K562 (cell line): ENCODE measurements around the gene OTOG. TPM values are rescaled to one million over a fixed set of nuclear protein-coding genes. Genes with fewer than 3 reads are reported as not detected.

Source experiments
- ATAC-seq: fragments of 200-7000 bp; cut with Tn5 transposase; 3 replicates; pipeline ENCODE4 v1.9.1; 2020; ENCODE audit warnings: moderate library complexity
- BruUV-seq: library from RNA; stranded (reverse); fragments of 400-500 nt; replicated peaks from 2 replicates; lab custom pipeline; 2021; lab: Mats Ljungman, UMichigan
- CTCF ChIA-PET: fragments of 300-600 bp; formaldehyde crosslinking; extraction: SDS; loops from one replicate; lab custom pipeline; 2021; ENCODE audit warnings: low intra/inter-chr PET ratio; lab: Yijun Ruan, JAX
- POLR2A ChIA-PET: fragments of 300-600, 350-650 bp; sonication (Branson Sonifier 250); formaldehyde crosslinking; extraction: SDS; loops from one replicate; lab custom pipeline; 2021; ENCODE audit warnings: antibody characterized with exemption, inconsistent platforms; lab: Yijun Ruan, JAX
- DNase-seq, 4 experiments: peaks; one replicate each; pipeline versions ENCODE4 v3.0.0 to v3.0.0-alpha.2; 2011 to 2018; ENCODE audit warnings: low spot score in 3 of 4, mixed read lengths in 3 of 4; ENCODE audit errors: extremely low read depth in 1 of 4
- FAIRE-seq: peaks from 2 replicates; lab custom pipeline; 2011; peaks lifted over from hg19 to GRCh38; lab: Jason Lieb, UNC
- H2AFZ ChIP-seq: 2 replicates; pipeline ENCODE4 v1.6.0; 2011; ENCODE audit warnings: low read depth, low read length, control low read depth, inconsistent platforms
- H3K27ac ChIP-seq: fragments of 200-600 bp; 3 replicates; pipeline ENCODE4 v1.8.0; 2011; ENCODE audit warnings: low read depth, mild to moderate bottlenecking, control low read depth, inconsistent platforms, low read length, moderate library complexity, mixed read lengths; ENCODE audit errors: extremely low read depth
- H3K27me3 ChIP-seq, 2 experiments: fragments of 300-600 bp in 1 of 2; 2 replicates in 1 of 2; 3 replicates in 1 of 2; pipeline versions ENCODE4 v1.6.0 to v1.8.0; 2011; ENCODE audit warnings: inconsistent platforms in 2 of 2, low read length in 2 of 2, mild to moderate bottlenecking in 1 of 2, mixed read lengths in 1 of 2, moderate library complexity in 1 of 2; ENCODE audit not compliant: control insufficient read depth in 2 of 2, insufficient read depth in 2 of 2
- H3K36me3 ChIP-seq: fragments of 300-600 bp; 3 replicates; pipeline ENCODE4 v1.8.0; 2011; ENCODE audit warnings: mild to moderate bottlenecking, low read length, inconsistent platforms; ENCODE audit not compliant: control insufficient read depth, insufficient read depth
- H3K4me1 ChIP-seq, 2 experiments: fragments of 200-600 bp in 1 of 2; replicated peaks in 1 of 2; 2 replicates in 1 of 2; 3 replicates in 1 of 2; pipeline versions ENCODE4 v1.5.1 to v1.8.0; 2011; ENCODE audit warnings: inconsistent platforms in 2 of 2, low read length in 2 of 2, mild to moderate bottlenecking in 1 of 2, mixed read lengths in 1 of 2, moderate library complexity in 1 of 2; ENCODE audit not compliant: control insufficient read depth in 2 of 2, insufficient read depth in 2 of 2
- H3K4me2 ChIP-seq: 2 replicates; pipeline ENCODE4 v1.6.1; 2011; ENCODE audit warnings: low read length, control low read depth, inconsistent platforms, mixed read lengths; ENCODE audit not compliant: insufficient read depth
- H3K4me3 ChIP-seq: fragments of 200-600 bp; sonication (generic), shearing (Covaris generic); 2 replicates; pipeline ENCODE4 v1.5.1; 2016; ENCODE audit warnings: control low read depth, inconsistent platforms
- H3K79me2 ChIP-seq: fragments of 200-600 bp; 3 replicates; pipeline ENCODE4 v1.8.0; 2011; ENCODE audit warnings: low read length, inconsistent platforms; ENCODE audit not compliant: control insufficient read depth, insufficient read depth
- H3K9ac ChIP-seq, 2 experiments: 2 replicates each; pipeline versions ENCODE4 v1.6.0 to v1.6.1; 2011; ENCODE audit warnings: low read depth in 2 of 2, low read length in 2 of 2, control low read depth in 1 of 2, inconsistent platforms in 1 of 2, mild to moderate bottlenecking in 1 of 2, mixed read lengths in 1 of 2; ENCODE audit not compliant: insufficient read depth in 1 of 2
- H3K9me1 ChIP-seq: one replicate; pipeline ENCODE4 v1.6.0; 2011; ENCODE audit warnings: inconsistent platforms, mild to moderate bottlenecking, low read length, moderate library complexity; ENCODE audit not compliant: control insufficient read depth, insufficient read depth
- H3K9me3 ChIP-seq: replicated peaks from 2 replicates; pipeline ENCODE4 v1.5.1; 2011; ENCODE audit warnings: low read depth, low read length, inconsistent platforms; ENCODE audit not compliant: control insufficient read depth, insufficient read depth
- H4K20me1 ChIP-seq: replicated peaks from 2 replicates; pipeline ENCODE4 v1.6.1; 2011; ENCODE audit warnings: low read length, inconsistent platforms, mixed read lengths; ENCODE audit not compliant: control insufficient read depth, insufficient read depth
- ARID1B ChIP-seq: fragments of 450-650 bp; IDR thresholded peaks from 2 replicates; pipeline ENCODE4 v1.6.1; 2016; ENCODE audit warnings: antibody characterized with exemption, mild to moderate bottlenecking, inconsistent platforms
- CBX1 ChIP-seq: sonication (generic); IDR thresholded peaks from 2 replicates; pipeline ENCODE4 v1.6.1; 2016; ENCODE audit warnings: antibody characterized with exemption, low read depth, mild to moderate bottlenecking
- CC2D1A ChIP-seq: fragments of 450-650 bp; IDR thresholded peaks from 2 replicates; pipeline ENCODE4 v1.6.1; 2017; ENCODE audit warnings: mild to moderate bottlenecking
- CEBPG ChIP-seq, 3 experiments: fragments of 200-800 bp in 1 of 3; sonication (Bioruptor generic) in 1 of 3; sonication (generic) in 1 of 3; formaldehyde crosslinking in 1 of 3; IDR thresholded peaks in 2 of 3; conservative IDR thresholded peaks in 1 of 3; 2 replicates each; pipeline versions ENCODE4 v1.6.1 to v1.8.0; 2016 to 2022; ENCODE audit warnings: missing compliant biosample characterization in 2 of 3, missing genetic modification characterization in 2 of 3, mild to moderate bottlenecking in 1 of 3, missing genetic modification reagents in 1 of 3
- GATAD2A ChIP-seq: fragments of 450-650 bp; IDR thresholded peaks from 2 replicates; pipeline ENCODE4 v1.6.1; 2017
- NBN ChIP-seq: fragments of 450-650 bp; IDR thresholded peaks from 2 replicates; pipeline ENCODE4 v1.6.1; 2016; ENCODE audit warnings: low read depth, mild to moderate bottlenecking
- PHB ChIP-seq: fragments of 250-450 bp; sonication (Bioruptor Pico); IDR thresholded peaks from 2 replicates; pipeline ENCODE4 v1.5.0; 2021
- PTRF ChIP-seq: fragments of 450-650 bp; IDR thresholded peaks from 2 replicates; pipeline ENCODE4 v1.6.1; 2016; ENCODE audit warnings: mild to moderate bottlenecking, missing genetic modification characterization, missing compliant biosample characterization
- PYGO2 ChIP-seq: fragments of 450-650 bp; IDR thresholded peaks from 2 replicates; pipeline ENCODE4 v1.6.1; 2016; ENCODE audit warnings: mild to moderate bottlenecking, missing genetic modification characterization, moderate library complexity, missing compliant biosample characterization
- TEAD4 ChIP-seq, 2 experiments: sonication (generic) in 1 of 2; formaldehyde crosslinking in 1 of 2; IDR thresholded peaks; 2 replicates each; pipeline versions ENCODE4 v1.6.1 to v1.8.0; 2012 to 2022; ENCODE audit warnings: borderline replicate concordance in 1 of 2, inconsistent platforms in 1 of 2, low read length in 1 of 2, mild to moderate bottlenecking in 1 of 2, missing genetic modification reagents in 1 of 2
- TGIF2 ChIP-seq: sonication (generic); formaldehyde crosslinking; IDR thresholded peaks from 2 replicates; pipeline ENCODE4 v1.8.1; 2022; ENCODE audit warnings: mild to moderate bottlenecking, missing genetic modification reagents, moderate library complexity
- ZKSCAN1 ChIP-seq: fragments of 150-350 bp; IDR thresholded peaks from 2 replicates; pipeline ENCODE4 v1.6.1; 2016; ENCODE audit warnings: low read depth, low read length
- ZNF124 ChIP-seq: sonication (generic); formaldehyde crosslinking; IDR thresholded peaks from 2 replicates; pipeline ENCODE4 v1.8.1; 2022; ENCODE audit warnings: missing genetic modification reagents
- ZNF384 ChIP-seq: IDR thresholded peaks from 2 replicates; pipeline ENCODE4 v1.6.1; 2012; ENCODE audit warnings: low read depth, low read length, improper control_type of control experiment
- WGBS: fragments of 100-300 bp; shearing (Covaris generic); methylation state at CpG from one replicate; pipeline ENCODE4 v1.1.6; 2016; ENCODE audit warnings: low coverage, mixed read lengths; ENCODE audit not compliant: insufficient coverage; ENCODE audit errors: missing lambda C conversion rate; 5-methylcytosine and 5-hydroxymethylcytosine counted together
- in situ Hi-C: fragments of 300-500 bp; cut with MboI; formaldehyde crosslinking; loops from 4 replicates; pipeline ENCODE4 v1.15.0; 2018; ENCODE audit warnings: inconsistent platforms, mixed read lengths
- intact Hi-C: fragments of 100-400 bp; cut with micrococcal nuclease; formaldehyde crosslinking; loops from 2 replicates; pipeline ENCODE4 v1.14.2; 2022
- polyA plus RNA-seq, 8 experiments: library from polyadenylated mRNA; depleted of rRNA in 4 of 8; stranded (reverse) in 5 of 8; unstranded in 3 of 8; fragments of >200 nt; fragmentation: Nextera tagmentation in 2 of 8; fragmentation: Illumina TruSeq in 1 of 8; extraction: Ambion mirVana in 2 of 8; extraction: Trizol in 1 of 8; gene quantifications; 2 replicates each; pipeline versions ENCODE4 v1.2.1 to v1.2.3, GENCODE V29; 2011 to 2014; ENCODE audit warnings: inconsistent platforms in 1 of 8, missing spikeins in 1 of 8
- total RNA-seq, 7 experiments: library from RNA; depleted of rRNA in 6 of 7; stranded (reverse); fragments of >200 nt in 6 of 7; fragmentation: Illumina TruSeq in 2 of 7; extraction: Trizol in 2 of 7; gene quantifications; 2 replicates each; pipeline versions ENCODE4 v1.2.1 to v1.2.3, GENCODE V29; 2011 to 2021; ENCODE audit warnings: low replicate concordance in 1 of 7

OTOG gene
- total and polyA plus RNA-seq, 9 of the 15 experiments (the other 6 are each of a cell fraction or from before 2014, with no cell fraction given) = not detected

GRCh38 chr11:17527628-17527995 is 19.4 kb upstream of the OTOG start:
- H3K4me1 ChIP-seq = peaks cover 0 to 5% of the 10 kb centered on the region in 2 experiments; a peak in 3 of 5 replicates
- H3K4me3 ChIP-seq = no peak overlapping the region
- TF ChIP-seq ZNF384 (no peak), ZKSCAN1 (no peak), CBX1 (no peak), GATAD2A (no peak), PTRF (tag) (no peak), NBN (no peak), TGIF2 (no peak), ZNF124 (CRISPR knock-in tag) (no peak), TEAD4 (IDR thresholded peaks at IDR 0.05; ENCODE audit: low read length) (no peak), TEAD4 (CRISPR knock-in tag; IDR thresholded peaks at IDR 0.05; ENCODE audit: borderline replicate concordance) (no peak), CC2D1A (no peak), PHB (CRISPR knock-in tag) (no peak), ARID1B (no peak), CEBPG (CRISPR knock-in tag; IDR thresholded peaks at IDR 0.05) (no peak), CEBPG (tag; conservative IDR thresholded peaks at IDR 0.05 in 1 of 2, IDR thresholded peaks at IDR 0.05 in 1 of 2) (no peak), PYGO2 (tag) (no peak)
- TF ChIP-seq, all 486 proteins: peak for 0
- Histone ChIP-seq H3K4me2 (no peak overlapping the region), H3K27ac (no peak overlapping the region), H3K36me3 (no peaks in the 10 kb centered on the region), H3K79me2 (no peaks in the 10 kb centered on the region), H3K9me3 (no peaks in the 10 kb centered on the region), H3K9me1 (no peaks in the 10 kb centered on the region), H4K20me1 (peaks cover 3% of the 10 kb centered on the region; the same call in 1 of the 2 replicates), H2AFZ (no peak overlapping the region), H3K9ac (no peak overlapping the region), H3K27me3 (peaks cover 21 to 75% of the 10 kb centered on the region in 2 experiments; a peak in 4 of 5 replicates)
- 4% methylated on average over 3 of the region's 3 CpGs for WGBS
- DNase-seq (no peak), FAIRE-seq (no peak), ATAC-seq (no peak)
- ChIA-PET POLR2A (interaction anchor here (0.6 to 1.3 kb wide), 6 partner anchors 8 to 191 kb away, joined by 3 to 4 read pairs (median 3); no protein-coding TSS in a partner anchor), CTCF (interaction anchor here (0.5 to 2.3 kb wide), 4 partner anchors 144 to 297 kb away, joined by 3 to 11 read pairs (median 4); no protein-coding TSS in a partner anchor)
- in situ Hi-C loops (loop anchor here (10.0 kb wide), 2 partner anchors 133 to 293 kb away; no protein-coding TSS in a partner anchor), intact Hi-C loops (no loop called here)
- no TSS peak for BruUV-seq
